PC-3 (cell line): ENCODE measurements around the gene NEUROG3. TPM values are rescaled to one million over a fixed set of nuclear protein-coding genes. Genes with fewer than 3 reads are reported as not detected.

Source experiments
- ATAC-seq: fragments of 200-7000 bp; cut with Tn5 transposase; 2 replicates; pipeline ENCODE4 v1.9.1; 2020; ENCODE audit warnings: mild to moderate bottlenecking, moderate library complexity
- BruUV-seq: library from RNA; stranded (reverse); fragments of 400-500 nt; replicated peaks from 2 replicates; lab custom pipeline; 2021; lab: Mats Ljungman, UMichigan
- CTCF ChIA-PET: fragments of 300-600 bp; sonication (Branson Sonifier 250); formaldehyde crosslinking; loops from one replicate; lab custom pipeline; 2022; ENCODE audit warnings: antibody characterized with exemption; lab: Charles Lee
- POLR2A ChIA-PET: fragments of 300-600 bp; sonication (Branson Sonifier 250); formaldehyde crosslinking; loops from one replicate; lab custom pipeline; 2022; ENCODE audit warnings: antibody characterized with exemption; ENCODE audit not compliant: unreplicated experiment; lab: Charles Lee
- DNase-seq: peaks from one replicate; pipeline ENCODE4 v3.0.0-alpha.2; 2015
- H2AFZ ChIP-seq: fragments of 300-600 bp; sonication (generic); 2 replicates; pipeline ENCODE4 v1.6.0; 2016; ENCODE audit warnings: antibody characterized with exemption, low read length
- H3F3A ChIP-seq: fragments of 300-600 bp; sonication (generic); one replicate; pipeline ENCODE4 v1.6.0; 2017; ENCODE audit warnings: antibody characterized with exemption, low read length, control low read depth, mild to moderate bottlenecking; ENCODE audit not compliant: unreplicated experiment
- H3K27ac ChIP-seq: fragments of 300-600 bp; sonication (generic); 2 replicates; pipeline ENCODE4 v1.5.1; 2016; ENCODE audit warnings: mild to moderate bottlenecking, low read length
- H3K27me3 ChIP-seq: fragments of 300-600 bp; sonication (generic); 2 replicates; pipeline ENCODE4 v1.6.1; 2016; ENCODE audit warnings: low read length, mixed read lengths
- H3K36me3 ChIP-seq: fragments of 300-600 bp; sonication (generic); 2 replicates; pipeline ENCODE4 v1.6.1; 2016; ENCODE audit warnings: low read depth, mixed run types, low read length, mixed read lengths
- H3K4me1 ChIP-seq: fragments of 300-600 bp; sonication (generic); 2 replicates; pipeline ENCODE4 v1.5.1; 2016; ENCODE audit warnings: low read length; ENCODE audit not compliant: insufficient read depth
- H3K4me2 ChIP-seq: fragments of 300-600 bp; sonication (generic); 2 replicates; pipeline ENCODE4 v1.6.0; 2016; ENCODE audit warnings: low read length
- H3K4me3 ChIP-seq: fragments of 300-600 bp; sonication (generic); 2 replicates; pipeline ENCODE4 v1.5.1; 2016; ENCODE audit warnings: mild to moderate bottlenecking, low read length, mixed read lengths
- H3K79me2 ChIP-seq: fragments of 300-600 bp; sonication (generic); 2 replicates; pipeline ENCODE4 v1.6.1; 2017; ENCODE audit warnings: low read length, mixed read lengths
- H3K9ac ChIP-seq: fragments of 300-600 bp; sonication (generic); 2 replicates; pipeline ENCODE4 v1.6.0; 2016; ENCODE audit warnings: mild to moderate bottlenecking, low read length
- H3K9me2 ChIP-seq: fragments of 300-600 bp; sonication (generic); replicated peaks from 2 replicates; pipeline ENCODE4 v1.6.1; 2016; ENCODE audit warnings: mixed run types, low read length, mixed read lengths
- H3K9me3 ChIP-seq: fragments of 300-600 bp; sonication (generic); 2 replicates; pipeline ENCODE4 v1.6.1; 2016; ENCODE audit warnings: low read length, mixed read lengths
- H4K20me1 ChIP-seq: fragments of 300-600 bp; sonication (generic); 2 replicates; pipeline ENCODE4 v1.6.1; 2016; ENCODE audit warnings: low read length, mixed read lengths
- CTCF ChIP-seq: fragments of 300-600 bp; sonication (generic); conservative IDR thresholded peaks from 2 replicates; pipeline ENCODE4 v1.5.1; 2017; ENCODE audit warnings: antibody characterized with exemption, low read depth, mild to moderate bottlenecking, low read length
- EZH2 ChIP-seq: fragments of 300-600 bp; sonication (generic); IDR thresholded peaks from one replicate; pipeline ENCODE4 v1.6.1; 2017; ENCODE audit warnings: antibody characterized with exemption, mild to moderate bottlenecking, low read length; ENCODE audit not compliant: unreplicated experiment
- EZH2phosphoT487 ChIP-seq: fragments of 300-600 bp; sonication (generic); IDR thresholded peaks from 2 replicates; pipeline ENCODE4 v1.6.1; 2018; ENCODE audit warnings: mild to moderate bottlenecking, antibody characterized with exemption, low read length, borderline replicate concordance
- intact Hi-C: fragments of 100-400 bp; cut with micrococcal nuclease; formaldehyde crosslinking; loops from 2 replicates; pipeline ENCODE4 v1.9.0; 2023
- total RNA-seq: library from RNA; depleted of rRNA; stranded (reverse); fragments of >200 nt; gene quantifications from 2 replicates; pipeline ENCODE4 v1.2.3, GENCODE V29; 2014; rRNA removed

The NEUROG3 gene
- total RNA-seq, 1 experiment from 2014 or later = not detected

GRCh38 chr10:69527961-69528360 lies 45.3 kb downstream of the NEUROG3 start:
- H3K4me1 ChIP-seq = no peaks in the 10 kb centered on the region
- H3K79me2 ChIP-seq = no peaks in the 10 kb centered on the region
- no peaks in the 10 kb centered on the region for H3F3A ChIP-seq
- H3K9me3 ChIP-seq = no peaks in the 10 kb centered on the region
- ChIA-PET POLR2A (interaction anchor here (0.5 kb wide), 1 partner anchor 21 kb away, joined by 18 read pairs; no protein-coding TSS in a partner anchor), CTCF (no interaction called here)
- no peaks in the 10 kb centered on the region for H4K20me1 ChIP-seq
- no peak overlapping the region for H3K4me2 ChIP-seq
- intact Hi-C loops = no loop called here
- no peak overlapping the region for H3K4me3 ChIP-seq
- BruUV-seq = no TSS peak
- H3K9ac ChIP-seq = no peak overlapping the region
- H3K27me3 ChIP-seq = no peaks in the 10 kb centered on the region
- H3K36me3 ChIP-seq = no peaks in the 10 kb centered on the region
- TF ChIP-seq EZH2phosphoT487 (no peak), EZH2 (no peak), CTCF (no peak)
- H2AFZ ChIP-seq = no peak overlapping the region
- ATAC-seq = no peak
- no peak for DNase-seq
- no peaks in the 10 kb centered on the region for H3K9me2 ChIP-seq
- H3K27ac ChIP-seq = no peak overlapping the region

Other genes with a start within 250 kb of the NEUROG3 start
- 0.40 TPM in 1 of 2 replicates, not detected in the other for gene TACR2, start 156.5 kb downstream of the NEUROG3 start, total RNA-seq
- gene TSPAN15, start 122.0 kb downstream of the NEUROG3 start, total RNA-seq = 186 and 212 TPM in 2 replicates
- 37.5 and 45.4 TPM in 2 replicates for gene FAM241B, start 56.8 kb upstream of the NEUROG3 start, total RNA-seq
- gene COL13A1, start 228.5 kb upstream of the NEUROG3 start, total RNA-seq = 201 and 299 TPM in 2 replicates